Measurements from ENCODE around the gene FFAR4. TPM values are rescaled to one million over a fixed set of nuclear protein-coding genes. Genes with fewer than 3 reads are reported as not detected.
"Not testable (repeated sequence)": the region's sequence is repeated elsewhere in the genome, so short reads cannot be mapped to it uniquely, and the experiment has no call there.

Gene FFAR4
- not detected in 2 replicates for total RNA-seq (2014; rRNA removed; shearing (Covaris generic))

GRCh38 chr10:93566435-93567276, at the start of gene FFAR4:
TSS of gene FFAR4 (plus strand) at chr10:93566665. CDS start at chr10:93566721, 56 bp downstream.
- no peaks in the 10 kb centered on the region for H3K36me3 ChIP-seq
- DNase-seq, result no peak
- no peak within 1 kb of the TSS for H3K4me3 ChIP-seq
- H3K27me3 ChIP-seq, result no peaks in the 10 kb centered on the region
- H3K9me3 ChIP-seq (replicated peaks), result no peaks in the 10 kb centered on the region
- H3K4me1 ChIP-seq, result no peaks in the 10 kb centered on the region
- H3K27ac ChIP-seq, result no peak within 1 kb of the TSS

- Histone ChIP-seq H3K36me3 (peaks cover 75% of the 10 kb centered on the region), H3K9me3 (replicated peaks) (no peaks in the 10 kb centered on the region), H3K27me3 (no peaks in the 10 kb centered on the region), H3K4me3 (no peak overlapping the region), H3K27ac (no peak overlapping the region), H3K4me1 (no peaks in the 10 kb centered on the region)
- no peak for DNase-seq
Observed at GRCh38 chr10:93518531-93518930, 47.9 kb upstream of the FFAR4 start.

GRCh38 chr10:93535293-93535692, 31.2 kb upstream of the FFAR4 start:
- H3K27me3 ChIP-seq, result no peaks in the 10 kb centered on the region
- H3K4me3 ChIP-seq, result no peak overlapping the region
- H3K4me1 ChIP-seq, result no peaks in the 10 kb centered on the region
- DNase-seq, result no peak
- H3K9me3 ChIP-seq (replicated peaks), result no peaks in the 10 kb centered on the region
- H3K27ac ChIP-seq, result no peak overlapping the region
- H3K36me3 ChIP-seq, result no peaks in the 10 kb centered on the region

GRCh38 chr10:93540871-93541270, 25.6 kb upstream of the FFAR4 start:
- H3K4me1 ChIP-seq; DNase-seq; H3K27me3 ChIP-seq; H3K36me3 ChIP-seq; H3K27ac ChIP-seq; H3K4me3 ChIP-seq; H3K9me3 ChIP-seq (replicated peaks): not testable (repeated sequence)

- Histone ChIP-seq H3K4me1 (no peaks in the 10 kb centered on the region), H3K4me3 (peak overlapping the region; percentile 41), H3K9me3 (replicated peaks) (no peaks in the 10 kb centered on the region), H3K27ac (peak overlapping the region; percentile 80), H3K36me3 (no peaks in the 10 kb centered on the region), H3K27me3 (no peaks in the 10 kb centered on the region)
- peak; percentile 65 to 86 for DNase-seq
Observed at GRCh38 chr10:93541402-93542357, 24.8 kb upstream of the FFAR4 start.

GRCh38 chr10:93542358-93542791, 24.1 kb upstream of the FFAR4 start:
- Histone ChIP-seq H3K4me1 (no peaks in the 10 kb centered on the region), H3K27me3 (no peaks in the 10 kb centered on the region), H3K36me3 (no peaks in the 10 kb centered on the region), H3K4me3 (peak overlapping the region; percentile 41), H3K27ac (peak overlapping the region; percentile 80), H3K9me3 (replicated peaks) (no peaks in the 10 kb centered on the region)
- peak; percentile 94 to 97 for DNase-seq

- H3K27ac ChIP-seq; H3K4me1 ChIP-seq; H3K9me3 ChIP-seq (replicated peaks); H3K4me3 ChIP-seq; DNase-seq; H3K36me3 ChIP-seq; H3K27me3 ChIP-seq: not testable (repeated sequence)
Observed at GRCh38 chr10:93546995-93547394, 19.5 kb upstream of the FFAR4 start.

GRCh38 chr10:93547522-93547921, 18.9 kb upstream of the FFAR4 start:
- no peak for DNase-seq
- H3K9me3 ChIP-seq (replicated peaks), result no peaks in the 10 kb centered on the region
- no peaks in the 10 kb centered on the region for H3K4me1 ChIP-seq
- no peak overlapping the region for H3K27ac ChIP-seq
- no peaks in the 10 kb centered on the region for H3K36me3 ChIP-seq
- no peak overlapping the region for H3K4me3 ChIP-seq
- H3K27me3 ChIP-seq, result no peaks in the 10 kb centered on the region

GRCh38 chr10:93548376-93549071, 17.9 kb upstream of the FFAR4 start:
- Histone ChIP-seq H3K4me3 (no peak overlapping the region), H3K27me3 (no peaks in the 10 kb centered on the region), H3K4me1 (no peaks in the 10 kb centered on the region), H3K27ac (no peak overlapping the region), H3K36me3 (no peaks in the 10 kb centered on the region), H3K9me3 (replicated peaks) (no peaks in the 10 kb centered on the region)
- DNase-seq, result no peak

GRCh38 chr10:93550606-93551005, 15.9 kb upstream of the FFAR4 start:
- no peak overlapping the region for H3K27ac ChIP-seq
- H3K4me1 ChIP-seq, result no peaks in the 10 kb centered on the region
- no peak for DNase-seq
- no peak overlapping the region for H3K4me3 ChIP-seq
- no peaks in the 10 kb centered on the region for H3K9me3 ChIP-seq (replicated peaks)
- no peaks in the 10 kb centered on the region for H3K36me3 ChIP-seq
- H3K27me3 ChIP-seq, result no peaks in the 10 kb centered on the region

- Histone ChIP-seq H3K36me3 (no peaks in the 10 kb centered on the region), H3K27me3 (no peaks in the 10 kb centered on the region), H3K4me1 (no peaks in the 10 kb centered on the region), H3K4me3 (no peak overlapping the region), H3K9me3 (replicated peaks) (no peaks in the 10 kb centered on the region), H3K27ac (no peak overlapping the region)
- no peak for DNase-seq
Observed at GRCh38 chr10:93552780-93553179, 13.7 kb upstream of the FFAR4 start.

GRCh38 chr10:93553482-93554315, 12.8 kb upstream of the FFAR4 start:
- no peak for DNase-seq
- no peak overlapping the region for H3K27ac ChIP-seq
- H3K36me3 ChIP-seq, result no peaks in the 10 kb centered on the region
- H3K4me3 ChIP-seq, result no peak overlapping the region
- no peaks in the 10 kb centered on the region for H3K4me1 ChIP-seq
- H3K9me3 ChIP-seq (replicated peaks), result no peaks in the 10 kb centered on the region
- no peaks in the 10 kb centered on the region for H3K27me3 ChIP-seq

- Histone ChIP-seq H3K27me3 (no peaks in the 10 kb centered on the region), H3K4me3 (no peak overlapping the region), H3K36me3 (no peaks in the 10 kb centered on the region), H3K4me1 (no peaks in the 10 kb centered on the region), H3K9me3 (replicated peaks) (no peaks in the 10 kb centered on the region), H3K27ac (no peak overlapping the region)
- no peak for DNase-seq
Observed at GRCh38 chr10:93554316-93554663, 12.2 kb upstream of the FFAR4 start.

Data from SJCRH30 (cell line).